Spleen (tissue), 11 donors: ENCODE results near the gene TMEM181. TPM values are rescaled to one million over a fixed set of nuclear protein-coding genes. Genes with fewer than 3 reads are reported as not detected.

ENCODE experiments used
- DNase-seq: peaks from one replicate; pipeline ENCODE4 v3.0.0-alpha.2; 2020
- H3K27ac ChIP-seq, 8 donors: fragments of 200-600 bp; sonication (generic) in 7 of 8; 1 replicate in 4 of 8; 2 replicates in 4 of 8; pipeline versions ENCODE4 v1.5.0 to v1.8.0; 2016 to 2021; ENCODE audit warnings: inconsistent platforms in 4 of 8, mild to moderate bottlenecking in 4 of 8, moderate library complexity in 1 of 8
- H3K27me3 ChIP-seq, 7 donors: fragments of 200-600 bp; sonication (generic) in 6 of 7; replicated peaks in 1 of 7; 1 replicate in 4 of 7; 2 replicates in 3 of 7; pipeline versions ENCODE4 v1.5.0 to v1.8.0; 2016 to 2021; ENCODE audit warnings: inconsistent platforms in 3 of 7, mild to moderate bottlenecking in 1 of 7
- H3K36me3 ChIP-seq, 6 donors: fragments of 200-600 bp; sonication (generic) in 5 of 6; 1 replicate in 4 of 6; 2 replicates in 2 of 6; pipeline versions ENCODE4 v1.5.0 to v1.8.0; 2016 to 2021; ENCODE audit warnings: inconsistent platforms in 2 of 6
- H3K4me1 ChIP-seq, 6 donors: fragments of 200-600 bp; sonication (generic) in 5 of 6; 1 replicate in 3 of 6; 2 replicates in 3 of 6; pipeline versions ENCODE4 v1.5.0 to v1.8.0; 2016 to 2021; ENCODE audit warnings: inconsistent platforms in 3 of 6
- H3K4me3 ChIP-seq, 8 donors: fragments of 200-600 bp; sonication (generic) in 7 of 8; 1 replicate in 4 of 8; 2 replicates in 4 of 8; pipeline versions ENCODE4 v1.5.0 to v1.8.0; 2016 to 2021; ENCODE audit warnings: inconsistent platforms in 4 of 8, mild to moderate bottlenecking in 4 of 8, moderate library complexity in 2 of 8
- H3K9me3 ChIP-seq, 8 donors: fragments of 200-600 bp; sonication (generic) in 7 of 8; 1 replicate in 4 of 8; 2 replicates in 4 of 8; pipeline versions ENCODE4 v1.5.0 to v1.8.0; 2016 to 2021; ENCODE audit warnings: inconsistent platforms in 4 of 8
- CTCF ChIP-seq, 11 experiments: fragments of 200-600 bp in 7 of 11; fragments of 450-650 bp in 4 of 11; sonication (generic) in 4 of 11; IDR thresholded peaks in 8 of 11; conservative IDR thresholded peaks in 3 of 11; 1 replicate in 7 of 11; 2 replicates in 4 of 11; pipeline versions ENCODE4 v1.4.0 to v1.8.0; 2016 to 2021; ENCODE audit warnings: antibody characterized with exemption in 11 of 11, inconsistent platforms in 4 of 11, mild to moderate bottlenecking in 1 of 11
- POLR2A ChIP-seq, 3 donors: fragments of 450-650 bp; IDR thresholded peaks; one replicate each; pipeline ENCODE4 v1.5.1; 2017; ENCODE audit warnings: antibody characterized with exemption in 3 of 3, mild to moderate bottlenecking in 1 of 3
- POLR2AphosphoS5 ChIP-seq, 3 donors: sonication (generic); formaldehyde crosslinking; IDR thresholded peaks; one replicate each; pipeline ENCODE4 v1.5.1; 2017; ENCODE audit warnings: antibody characterized with exemption in 3 of 3
- WGBS, 5 donors: extraction: QIAGEN DNeasy Blood & Tissue Kit in 3 of 5; methylation state at CpG; one replicate each; pipeline versions ENCODE4 v1.1.5 to v1.1.7; 2013 to 2018; 5-methylcytosine and 5-hydroxymethylcytosine counted together
- intact Hi-C: fragments of 100-400 bp; cut with DNase I; formaldehyde crosslinking; loops from one replicate; pipeline ENCODE4 v1.15.0; 2023; ENCODE audit warnings: low total_unique reads
- microRNA-seq, 3 donors: library from miRNA; unstranded; fragments of <30 nt; microRNA quantifications; one replicate each; pipeline versions ENCODE4 to v1.1.0, GENCODE V29; 2019 to 2020
- polyA plus RNA-seq, 3 donors: library from polyadenylated mRNA; stranded (reverse); fragments of 200-250 nt; gene quantifications; one replicate each; pipeline ENCODE4 v1.2.1, GENCODE V29; 2013
- small RNA-seq, 4 donors: library from RNA; depleted of rRNA; stranded (forward); fragments of <200 nt; gene quantifications; one replicate each; pipeline ENCODE3, GENCODE V24; 2016
- total RNA-seq, 7 donors: library from RNA; depleted of rRNA in 3 of 7; stranded (reverse); fragments of >200 nt in 3 of 7; fragmentation: NEBNext Ultra II Directional in 4 of 7; extraction: Animal tissue kit (Norgen Biotek cat#: 25700) in 4 of 7; gene quantifications; one replicate each; pipeline versions ENCODE4 v1.1.0 to v1.2.1, GENCODE V29; 2016 to 2021
- donor health status: healthy with polysubstance abuse.
- donor health status: DM: no; HTN: no; CAD: no; lungs with moderate emphysema.
- donor health status: DM: no; HTN: no; CAD: no.
- donor health status: Bipolar disorder and iron deficiency.
- donor health status: healthy.
- donor health status: DM: no; HTN: no; CAD: no.
- donor health status: DM: yes; HTN: yes; CAD: no.

Gene TMEM181
- total and polyA plus RNA-seq, 10 donors, result 7.0 to 39.4 (median 23.6) TPM

GRCh38 chr6:158680015-158680414 lies 120.1 kb downstream of the TMEM181 start:
- Histone ChIP-seq H3K4me1 (peaks cover 0 to 2% (median 0%) of the 10 kb centered on the region in 6 donors), H3K27me3 (no peaks in the 10 kb centered on the region), H3K36me3 (peaks cover 0 to 69% (median 0%) of the 10 kb centered on the region in 6 donors), H3K27ac (no peak overlapping the region), H3K9me3 (no peaks in the 10 kb centered on the region), H3K4me3 (no peak overlapping the region)
- TF ChIP-seq POLR2AphosphoS5 (IDR thresholded peaks at IDR 0.05), result no peak
- no peak for TF ChIP-seq CTCF (IDR thresholded peaks at IDR 0.05 in 8 of 11, conservative IDR thresholded peaks at IDR 0.05 in 3 of 11)
- no peak for TF ChIP-seq POLR2A (IDR thresholded peaks at IDR 0.05)
- DNase-seq, result no peak
- intact Hi-C loops, result no loop called here
- 85 to 99% (median 95%) methylated on average over 2 of the region's 2 CpGs for WGBS, 5 donors

DNA sequence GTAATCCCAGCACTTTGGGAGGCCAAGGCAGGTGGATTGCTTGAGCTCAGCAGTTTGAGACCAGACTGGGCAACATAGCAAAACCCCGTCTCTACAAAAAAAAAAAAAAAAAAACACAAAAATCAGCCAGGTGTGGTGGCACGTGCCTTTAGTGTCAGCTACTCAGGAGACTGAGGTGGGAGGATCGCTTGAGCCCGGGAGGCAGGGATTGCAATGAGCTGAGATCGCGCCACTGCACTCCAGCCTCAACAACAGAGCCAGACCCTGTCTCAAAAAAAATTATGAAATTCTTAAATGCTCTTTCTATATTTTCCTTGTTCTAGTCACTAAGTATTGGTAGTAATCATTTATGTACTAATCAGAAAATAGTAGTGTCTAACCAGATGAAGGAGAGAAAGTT lies 120.6 kb downstream of the TMEM181 start:
- H3K9me3 ChIP-seq, result no peaks in the 10 kb centered on the region

DNA sequence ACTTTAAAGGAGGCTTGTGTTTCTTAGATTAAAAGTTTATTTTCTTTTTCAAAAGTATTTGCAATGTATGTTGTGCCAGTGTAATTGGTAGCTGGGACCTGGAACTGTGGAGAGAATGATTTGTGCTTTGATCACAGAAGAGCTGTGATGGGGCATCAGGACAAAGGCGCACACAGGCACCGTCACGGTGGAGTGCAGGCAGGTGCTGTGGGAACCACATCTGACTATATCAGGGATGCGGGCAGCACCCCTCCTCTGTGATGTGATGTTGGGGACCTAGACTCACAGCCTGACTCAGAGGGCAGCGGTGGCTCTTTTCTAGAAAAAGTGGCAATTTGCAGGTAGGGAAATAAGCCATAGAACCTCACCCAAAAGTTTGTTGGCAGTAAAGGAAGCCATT lies 124.4 kb downstream of the TMEM181 start:
- no peaks in the 10 kb centered on the region for H3K27me3 ChIP-seq
- intact Hi-C loops, result no loop called here
- H3K4me3 ChIP-seq, result no peak overlapping the region
- DNase-seq, result no peak
- WGBS, 5 donors, result 90 to 97% (median 94%) methylated on average over 5 of the region's 5 CpGs
- no peak overlapping the region for H3K27ac ChIP-seq
- H3K4me1 ChIP-seq, result peaks cover 0 to 44% (median 25%) of the 10 kb centered on the region in 6 donors
- H3K9me3 ChIP-seq, result no peaks in the 10 kb centered on the region
- TF ChIP-seq CTCF (IDR thresholded peaks at IDR 0.05 in 8 of 11, conservative IDR thresholded peaks at IDR 0.05 in 3 of 11) (no peak), POLR2AphosphoS5 (IDR thresholded peaks at IDR 0.05) (no peak), POLR2A (IDR thresholded peaks at IDR 0.05) (no peak)
- peaks cover 0 to 60% (median 0%) of the 10 kb centered on the region in 6 donors for H3K36me3 ChIP-seq

More for the DNA sequence above, 120.6 kb downstream of the TMEM181 start:
- WGBS, 5 donors, result 94 to 98% (median 96%) methylated on average over 6 of the region's 6 CpGs
- Histone ChIP-seq H3K27me3 (no peaks in the 10 kb centered on the region), H3K27ac (no peak overlapping the region), H3K4me3 (no peak overlapping the region), H3K36me3 (peaks cover 0 to 69% (median 0%) of the 10 kb centered on the region in 6 donors), H3K4me1 (peaks cover 0 to 7% (median 0%) of the 10 kb centered on the region in 6 donors)
- intact Hi-C loops, result no loop called here
- TF ChIP-seq POLR2AphosphoS5 (IDR thresholded peaks at IDR 0.05) (no peak), POLR2A (IDR thresholded peaks at IDR 0.05) (no peak), CTCF (IDR thresholded peaks at IDR 0.05 in 8 of 11, conservative IDR thresholded peaks at IDR 0.05 in 3 of 11) (no peak)
- DNase-seq, result no peak

DNA sequence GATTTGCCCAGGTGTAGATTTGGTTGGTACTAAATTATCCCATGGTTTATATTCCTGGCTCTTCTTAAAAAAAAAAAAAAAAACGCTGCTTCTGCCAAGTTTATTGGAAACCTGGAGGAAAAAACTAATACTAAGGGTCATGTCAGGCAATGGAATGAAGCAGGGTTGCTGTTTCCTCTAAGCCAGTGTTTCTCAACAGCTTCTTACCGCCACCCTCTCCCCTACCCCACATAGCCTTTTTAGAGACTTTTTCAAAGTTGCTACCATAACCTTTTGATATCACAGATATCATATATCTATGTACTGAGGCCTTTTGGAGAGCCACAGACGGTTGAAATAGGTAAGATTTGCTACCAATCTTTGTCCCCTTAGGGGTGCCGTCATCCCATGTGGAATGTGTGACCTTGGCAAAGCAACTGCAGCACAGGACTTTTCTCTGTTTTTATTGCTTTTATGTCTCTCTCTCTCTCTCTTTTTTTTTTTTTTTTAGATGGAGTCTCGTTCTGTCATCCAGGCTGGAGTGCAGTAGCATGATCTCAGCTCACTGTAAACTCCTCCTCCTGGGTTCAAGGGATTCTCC lies 124.9 kb downstream of the TMEM181 start:
- Histone ChIP-seq H3K4me1 (peaks cover 0 to 46% (median 25%) of the 10 kb centered on the region in 6 donors), H3K4me3 (no peak overlapping the region), H3K27me3 (no peaks in the 10 kb centered on the region), H3K9me3 (no peaks in the 10 kb centered on the region), H3K36me3 (peaks cover 0 to 59% (median 0%) of the 10 kb centered on the region in 6 donors), H3K27ac (peak overlapping the region in 1 of 8 donors; percentile 83)
- TF ChIP-seq POLR2A (IDR thresholded peaks at IDR 0.05), result no peak
- DNase-seq, result no peak
- 62 to 76% (median 70%) methylated on average over 5 of the region's 5 CpGs for WGBS, 5 donors
- intact Hi-C loops, result no loop called here

Small RNA genes within 50 kb of the gene (microRNA-seq; reads per million reads assigned to microRNA genes)
- 0 reads per million in 3 donors for gene MIR7161

Small RNA genes within 50 kb of the gene (small RNA-seq; reads per million reads assigned to genes)
- gene MIR7161, result 0 reads per million in 4 donors

Other genes starting within 250 kb of the TMEM181 start
- gene TULP4, start 247.6 kb upstream of the TMEM181 start, total RNA-seq, result 100 to 1,000 TPM in 2 of 7 donors, 10 to 100 TPM in 5; 72.0 to 143 (median 79.0) TPM
- gene TULP4, start 247.6 kb upstream of the TMEM181 start, polyA plus RNA-seq, result 1 to 10 TPM; 1.8 to 6.9 (median 2.1) TPM
- gene DYNLT1, start 84.7 kb downstream of the TMEM181 start, total RNA-seq, result 10 to 100 TPM; 61.3 to 91.3 (median 71.3) TPM
- 100 to 1,000 TPM in 2 of 3 donors, 10 to 100 TPM in 1; 81.8 to 131 (median 126) TPM for gene DYNLT1, start 84.7 kb downstream of the TMEM181 start, polyA plus RNA-seq
- 10 to 100 TPM; 13.2 to 48.3 (median 19.5) TPM for gene SYTL3, start 90.0 kb downstream of the TMEM181 start, total RNA-seq
- 1 to 10 TPM; 5.9 to 8.5 (median 6.4) TPM for gene SYTL3, start 90.0 kb downstream of the TMEM181 start, polyA plus RNA-seq